Spinal cord (tissue), 10 donors: ENCODE results near the gene PRR33. TPM values are rescaled to one million over a fixed set of nuclear protein-coding genes. Genes with fewer than 3 reads are reported as not detected.

Experiments used
- DNase-seq, 6 donors: peaks; one replicate each; pipeline versions ENCODE4 v3.0.0 to v3.0.0-alpha.2; 2013 to 2015; ENCODE audit warnings: low spot score in 6 of 6, low read depth in 4 of 6
- H3K27ac ChIP-seq: one replicate; pipeline ENCODE4 v1.5.1; 2013; ENCODE audit warnings: low read depth, low read length, control low read depth
- H3K27me3 ChIP-seq: one replicate; pipeline ENCODE4 v1.6.1; 2013; ENCODE audit warnings: low read length; ENCODE audit not compliant: control insufficient read depth, insufficient read depth
- H3K36me3 ChIP-seq: one replicate; pipeline ENCODE4 v1.6.1; 2013; ENCODE audit warnings: low read length; ENCODE audit not compliant: control insufficient read depth, insufficient read depth
- H3K4me1 ChIP-seq: one replicate; pipeline ENCODE4 v1.6.1; 2013; ENCODE audit warnings: low read length; ENCODE audit not compliant: control insufficient read depth, insufficient read depth
- H3K4me3 ChIP-seq: one replicate; pipeline ENCODE4 v1.5.1; 2013; ENCODE audit warnings: low read depth, low read length, control low read depth
- H3K9me3 ChIP-seq: one replicate; pipeline ENCODE4 v1.6.1; 2013; ENCODE audit warnings: low read length; ENCODE audit not compliant: control insufficient read depth, insufficient read depth
- WGBS: methylation state at CpG from one replicate; pipeline ENCODE4 v1.1.5; 2013; ENCODE audit warnings: missing lambda C conversion rate; ENCODE audit not compliant: insufficient coverage; 5-methylcytosine and 5-hydroxymethylcytosine counted together
- polyA plus RNA-seq, 2 donors: library from polyadenylated mRNA; unstranded; fragments of 120-200 nt; gene quantifications; one replicate each; pipeline ENCODE4 v1.2.1, GENCODE V29; 2013; ENCODE audit not compliant: insufficient read length in 2 of 2
- total RNA-seq, 2 donors: library from RNA; depleted of rRNA in 1 of 2; stranded (reverse); fragments of 120-200 nt in 1 of 2; fragments of >200 nt in 1 of 2; gene quantifications; one replicate each; pipeline versions ENCODE4 v1.2.3 to v1.2.4, GENCODE V29; 2013 to 2014
- donor health status: healthy.

PRR33 gene
- total and polyA plus RNA-seq, 4 donors = 0.08 to 0.21 TPM; not detected in 2

DNA sequence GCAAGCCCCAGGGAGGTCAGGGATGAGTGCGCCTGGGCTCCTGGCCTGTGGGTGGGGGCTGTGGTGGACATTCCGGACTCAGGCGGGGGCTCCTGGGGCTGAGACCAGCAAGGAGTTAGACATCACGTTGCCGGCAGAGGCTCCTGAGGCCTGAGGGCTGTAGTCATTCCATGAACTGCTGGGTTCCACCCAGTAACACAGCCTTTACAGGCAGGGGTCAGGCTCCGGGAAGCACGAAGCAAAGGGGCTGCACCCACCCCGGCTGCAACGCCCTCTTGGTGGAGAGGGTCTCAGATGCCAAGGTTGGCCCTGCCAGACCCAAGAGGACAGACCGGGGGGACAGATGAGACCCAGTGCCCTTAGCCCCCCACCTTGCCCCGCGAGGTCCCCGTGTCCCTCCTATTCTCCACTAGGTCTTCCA is 36.8 kb upstream of the PRR33 start:
- H3K9me3 ChIP-seq = no peaks in the 10 kb centered on the region
- peak overlapping the region; percentile 67 for H3K27ac ChIP-seq
- H3K4me3 ChIP-seq = no peak overlapping the region
- no peaks in the 10 kb centered on the region for H3K27me3 ChIP-seq
- WGBS = 89% methylated on average over 13 of the region's 13 CpGs
- no peaks in the 10 kb centered on the region for H3K36me3 ChIP-seq
- DNase-seq = no peak
- peaks cover 21% of the 10 kb centered on the region for H3K4me1 ChIP-seq

DNA sequence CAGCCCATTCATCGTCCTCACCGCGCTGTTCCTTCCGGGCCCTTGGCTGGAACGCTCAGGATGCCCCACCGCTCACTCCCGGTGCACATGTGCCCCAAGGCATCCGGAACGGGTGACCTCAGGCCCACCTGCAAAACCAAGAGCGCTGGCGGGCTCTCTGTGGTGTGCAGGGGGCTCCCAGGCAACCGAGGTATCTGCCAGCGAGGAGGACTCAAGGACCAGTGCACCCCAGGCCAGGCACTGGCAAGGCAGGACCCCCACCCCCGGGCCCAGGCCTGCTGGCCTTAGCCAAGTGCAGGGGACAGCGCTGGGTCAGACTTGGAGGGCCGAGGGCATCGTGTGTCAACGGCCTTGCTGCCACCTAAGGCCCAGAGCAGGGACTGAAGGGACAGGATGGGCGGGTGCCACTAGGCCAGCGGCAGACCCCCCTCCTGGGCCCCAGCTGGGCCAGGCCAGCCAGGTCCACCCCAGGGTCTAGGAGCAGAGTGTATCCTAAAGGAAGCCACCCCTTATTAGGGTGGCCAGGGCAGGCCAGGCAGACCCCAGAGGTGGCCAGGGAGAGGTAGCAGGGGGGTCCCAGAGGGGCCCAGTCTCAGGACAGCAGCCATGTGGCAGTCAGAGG is 36.3 kb upstream of the PRR33 start:
- WGBS = 82% methylated on average over 20 of the region's 20 CpGs
- no peaks in the 10 kb centered on the region for H3K27me3 ChIP-seq
- H3K27ac ChIP-seq = peak overlapping the region; percentile 67
- H3K9me3 ChIP-seq = no peaks in the 10 kb centered on the region
- no peak for DNase-seq
- no peak overlapping the region for H3K4me3 ChIP-seq
- H3K36me3 ChIP-seq = no peaks in the 10 kb centered on the region
- peaks cover 21% of the 10 kb centered on the region for H3K4me1 ChIP-seq

DNA sequence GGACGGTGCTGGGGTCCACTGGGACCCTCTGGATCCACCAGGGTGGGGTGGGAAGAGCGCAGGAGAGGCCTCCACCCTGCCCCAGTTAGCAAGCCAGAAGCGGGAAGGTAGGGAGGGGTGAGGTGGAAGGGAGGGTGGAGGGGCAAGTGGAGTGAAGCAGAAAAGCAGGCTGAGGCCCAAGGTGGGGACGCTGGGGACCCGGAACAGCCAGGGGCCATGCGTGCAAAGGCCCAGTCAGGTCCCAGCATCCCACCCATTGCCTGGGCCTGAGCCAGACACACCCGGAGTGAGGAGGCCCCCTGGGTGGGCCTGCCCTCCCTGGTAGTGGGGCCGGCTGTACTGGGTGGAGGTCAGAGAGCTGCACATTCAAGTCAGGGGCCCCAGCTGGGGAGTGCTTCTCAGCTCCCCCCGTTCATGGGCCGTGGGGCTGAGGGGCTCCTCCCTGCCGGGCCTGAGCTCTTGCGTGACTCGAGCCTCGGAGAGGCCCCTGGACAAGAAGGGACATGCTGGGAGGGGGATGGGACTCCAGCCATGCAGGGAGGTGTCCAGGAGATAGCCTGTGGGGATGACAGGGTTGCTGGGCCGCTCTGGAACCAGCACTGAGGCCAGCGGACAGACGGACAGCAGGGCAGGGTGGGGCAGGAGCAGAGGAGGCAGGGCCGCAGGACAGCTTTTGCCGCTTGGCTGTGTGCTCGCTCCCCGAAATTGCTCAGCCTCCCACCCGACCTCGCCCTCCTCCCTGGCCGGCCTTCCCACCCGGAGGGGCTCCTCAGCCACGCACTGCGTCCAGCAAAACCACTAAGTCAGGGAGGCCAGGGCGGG is 35.5 kb upstream of the PRR33 start:
- Histone ChIP-seq H3K27ac (peak overlapping the region; percentile 61), H3K4me1 (peaks cover 20% of the 10 kb centered on the region), H3K4me3 (no peak overlapping the region)

DNA sequence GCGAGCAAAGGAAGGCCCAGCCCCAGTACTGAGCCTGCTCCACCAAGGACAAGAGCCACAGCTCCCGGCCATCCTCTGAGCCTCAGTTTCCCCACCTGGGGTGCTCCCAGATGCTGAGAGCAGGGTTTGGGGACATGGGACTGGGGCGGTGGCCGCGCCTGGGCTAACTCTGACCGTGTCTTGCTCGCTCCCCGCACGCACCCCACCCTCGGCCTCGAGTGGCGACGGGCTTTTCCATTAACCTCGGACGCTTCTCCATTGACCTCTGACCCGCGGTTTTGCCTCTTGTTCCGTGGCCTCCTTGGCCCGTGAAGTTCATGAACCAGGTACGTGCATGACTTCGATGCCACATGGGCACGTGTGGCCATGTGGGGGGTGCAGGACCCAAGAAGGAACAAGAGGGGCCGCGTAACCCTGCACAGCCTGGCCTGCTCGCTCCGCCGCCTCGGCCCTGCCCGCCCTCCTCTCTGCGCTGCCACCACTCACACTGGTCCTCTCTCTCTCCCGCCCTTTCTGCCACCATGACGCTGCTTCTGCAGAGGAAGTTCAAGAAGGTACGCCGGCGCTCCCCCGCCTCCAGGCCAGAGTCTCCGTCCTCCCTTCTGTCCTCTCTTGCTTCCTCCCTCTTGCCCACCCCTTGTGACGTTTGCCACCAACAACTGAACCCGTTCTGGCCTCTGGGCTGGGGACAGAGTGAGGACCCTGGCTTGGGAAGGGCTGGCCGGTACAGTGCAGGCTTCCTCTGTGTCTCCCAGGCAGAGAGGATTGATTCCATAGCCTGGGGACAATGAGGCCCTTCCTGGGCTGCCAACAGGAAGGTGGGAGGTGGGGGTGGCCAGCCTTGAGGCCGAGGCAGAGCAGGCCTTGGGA is 34.7 kb upstream of the PRR33 start:
- H3K4me3 ChIP-seq = no peak overlapping the region
- no peaks in the 10 kb centered on the region for H3K36me3 ChIP-seq
- WGBS = 88% methylated on average over 41 of the region's 41 CpGs
- DNase-seq = no peak
- no peaks in the 10 kb centered on the region for H3K9me3 ChIP-seq
- no peaks in the 10 kb centered on the region for H3K27me3 ChIP-seq
- H3K4me1 ChIP-seq = peaks cover 22% of the 10 kb centered on the region
- H3K27ac ChIP-seq = peak overlapping the region; percentile 61

More for the DNA sequence above, 35.5 kb upstream of the PRR33 start:
- WGBS = 67% methylated on average over 27 of the region's 28 CpGs
- DNase-seq = no peak
- H3K27me3 ChIP-seq = no peaks in the 10 kb centered on the region
- no peaks in the 10 kb centered on the region for H3K36me3 ChIP-seq
- no peaks in the 10 kb centered on the region for H3K9me3 ChIP-seq

DNA sequence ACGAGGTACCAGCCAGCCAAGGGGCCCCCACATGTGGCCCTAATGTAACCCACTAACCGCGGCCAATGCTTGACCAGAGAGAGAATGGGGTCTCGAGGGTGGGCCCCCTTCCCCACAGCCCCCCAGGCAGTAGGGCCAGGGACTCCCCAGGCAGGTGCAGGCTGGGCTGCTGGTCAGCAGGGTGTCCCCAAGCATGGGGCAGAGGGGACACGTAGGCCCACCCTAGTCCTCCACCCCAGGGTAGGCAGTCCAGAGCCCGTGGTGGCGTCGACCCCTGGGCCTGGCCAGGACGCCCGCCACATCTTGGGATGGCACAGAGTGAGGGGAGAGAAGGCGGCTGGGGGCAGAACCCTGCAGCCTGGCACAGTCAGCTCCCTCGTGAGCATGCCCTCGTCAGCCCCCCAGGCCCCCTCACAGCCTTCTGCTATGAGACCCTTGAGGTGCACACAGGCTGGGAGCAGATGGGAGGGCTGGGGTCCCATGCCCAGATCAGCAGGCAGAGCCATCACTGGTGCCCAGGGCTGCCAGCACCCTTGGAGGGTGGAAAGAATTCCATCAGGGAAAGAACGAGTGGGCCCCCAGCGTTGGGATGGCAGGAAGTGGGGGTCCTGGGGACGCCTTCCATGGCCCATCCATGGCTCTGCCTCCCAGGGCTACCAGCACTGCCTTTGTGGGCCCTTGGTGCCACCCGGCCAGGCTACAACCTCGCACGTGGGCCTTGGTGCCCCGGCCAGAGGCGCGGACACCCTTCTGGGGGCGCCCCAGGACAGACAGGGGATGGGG is 33.9 kb upstream of the PRR33 start:
- 91% methylated on average over 13 of the region's 23 CpGs for WGBS
- no peak overlapping the region for H3K4me3 ChIP-seq

DNA sequence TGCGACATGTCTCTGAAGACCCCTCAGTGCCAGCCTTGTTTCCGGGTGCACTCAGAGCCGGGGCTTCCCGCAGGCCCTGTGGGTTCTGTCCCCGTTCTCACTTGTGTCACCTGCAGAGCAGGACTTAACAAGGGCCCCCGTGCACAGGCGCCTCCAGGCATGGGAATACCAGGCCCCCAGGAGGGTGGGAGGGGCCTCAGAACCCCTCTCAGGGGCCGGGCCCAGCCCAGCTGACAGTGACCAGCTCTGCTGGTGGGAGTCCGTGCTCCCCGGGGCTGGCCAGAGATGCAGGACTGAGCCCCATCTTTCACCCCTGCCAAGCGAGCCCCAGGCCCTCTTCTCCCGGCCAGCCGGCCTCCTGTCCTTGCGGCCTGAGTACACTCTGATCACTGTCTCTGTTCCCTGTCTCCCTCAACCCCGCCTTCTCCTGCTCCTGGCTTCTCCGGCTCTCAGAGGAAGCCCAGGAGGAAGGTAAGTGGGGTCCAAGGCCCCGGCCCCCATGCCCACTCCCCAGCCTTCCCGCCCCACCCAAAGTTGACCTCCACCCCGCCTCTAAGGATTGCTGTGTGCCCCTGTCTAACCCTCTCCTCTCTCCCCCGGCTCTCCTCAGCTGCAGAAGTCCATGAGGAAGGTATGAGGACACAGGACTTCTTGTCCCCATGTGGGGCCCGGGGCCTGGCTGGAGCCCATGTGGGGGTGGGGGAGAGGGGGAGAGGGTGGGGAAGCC is 33.1 kb upstream of the PRR33 start:
- H3K36me3 ChIP-seq = no peaks in the 10 kb centered on the region
- H3K4me3 ChIP-seq = no peak overlapping the region
- no peaks in the 10 kb centered on the region for H3K27me3 ChIP-seq
- 76% methylated on average over 14 of the region's 21 CpGs for WGBS
- DNase-seq = no peak
- peaks cover 29% of the 10 kb centered on the region for H3K4me1 ChIP-seq
- H3K9me3 ChIP-seq = no peaks in the 10 kb centered on the region
- H3K27ac ChIP-seq = no peak overlapping the region

More for the DNA sequence above, 33.9 kb upstream of the PRR33 start:
- H3K4me1 ChIP-seq = peaks cover 29% of the 10 kb centered on the region
- H3K27me3 ChIP-seq = no peaks in the 10 kb centered on the region
- DNase-seq = no peak
- no peaks in the 10 kb centered on the region for H3K9me3 ChIP-seq
- H3K27ac ChIP-seq = no peak overlapping the region
- no peaks in the 10 kb centered on the region for H3K36me3 ChIP-seq

DNA sequence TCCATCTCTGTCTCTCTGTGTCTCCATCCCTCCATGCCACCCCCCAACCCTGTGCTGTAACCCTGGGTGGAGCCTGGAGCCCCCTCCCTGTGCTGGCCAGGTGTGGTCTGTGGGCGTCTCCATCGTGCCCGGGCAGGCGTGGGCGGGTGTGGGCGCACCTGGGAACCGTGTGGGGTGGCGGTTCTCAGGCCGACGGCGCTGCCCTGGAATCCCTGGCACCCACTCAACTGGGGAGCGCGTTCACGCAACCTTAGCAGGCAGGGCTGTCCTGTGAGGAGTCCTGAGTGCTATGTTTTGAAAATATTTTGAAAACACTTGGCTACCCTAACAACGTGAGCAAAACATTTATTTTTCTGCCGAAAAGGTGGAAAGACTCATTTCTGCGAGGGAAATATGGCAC is 32.5 kb upstream of the PRR33 start:
- no peak for DNase-seq
- no peak overlapping the region for H3K27ac ChIP-seq
- no peak overlapping the region for H3K4me3 ChIP-seq
- no peaks in the 10 kb centered on the region for H3K27me3 ChIP-seq
- no peaks in the 10 kb centered on the region for H3K9me3 ChIP-seq
- H3K4me1 ChIP-seq = peaks cover 29% of the 10 kb centered on the region
- WGBS = 88% methylated on average over 17 of the region's 17 CpGs
- no peaks in the 10 kb centered on the region for H3K36me3 ChIP-seq

DNA sequence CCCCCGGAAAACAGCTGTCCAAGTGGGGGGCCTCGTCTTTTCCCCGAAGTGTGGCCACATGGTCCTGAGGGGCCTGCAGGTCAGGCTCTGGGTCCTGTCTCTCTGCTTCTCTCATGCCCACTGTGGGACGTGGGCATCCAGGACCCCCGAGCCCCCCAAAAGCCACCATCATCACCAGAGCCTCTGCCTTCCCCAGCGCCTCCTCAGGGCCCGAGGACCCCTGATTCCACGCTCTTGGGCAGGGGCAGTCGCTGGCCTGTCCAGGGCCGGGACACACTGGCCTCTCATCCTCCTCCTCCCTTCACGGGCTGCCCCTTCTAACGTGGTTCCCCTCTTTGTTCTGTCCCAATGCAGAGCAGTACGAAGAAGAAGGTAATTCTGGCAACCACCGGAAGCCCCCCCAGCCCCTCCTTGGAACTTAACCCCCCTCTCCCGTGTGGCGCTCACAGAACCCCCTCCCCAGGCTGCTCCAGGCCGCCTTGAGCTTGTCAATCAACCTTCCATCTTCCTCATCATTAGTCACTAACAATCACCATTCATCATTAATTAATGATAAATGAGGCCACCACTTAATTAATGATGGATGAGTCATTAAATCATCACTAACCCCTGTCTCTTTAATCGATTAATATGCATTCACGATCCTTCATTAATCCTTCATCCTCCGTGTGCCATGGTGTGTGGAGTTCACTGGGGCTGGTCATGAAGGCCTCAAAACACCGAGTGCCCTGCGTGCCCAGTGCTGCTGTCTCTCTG is 31.7 kb upstream of the PRR33 start:
- no peaks in the 10 kb centered on the region for H3K9me3 ChIP-seq
- peaks cover 29% of the 10 kb centered on the region for H3K4me1 ChIP-seq
- DNase-seq = no peak
- H3K4me3 ChIP-seq = no peak overlapping the region
- H3K36me3 ChIP-seq = no peaks in the 10 kb centered on the region
- 88% methylated on average over 12 of the region's 22 CpGs for WGBS
- H3K27ac ChIP-seq = no peak overlapping the region
- H3K27me3 ChIP-seq = no peaks in the 10 kb centered on the region
